Activated CD4-positive, alpha-beta memory T cell treated with anti-CD3 and anti-CD28 coated beads, Interleukin-2, amount 10 ng/mL, durations not matched to agents 7 days and 5 days (primary cell): Measurements from ENCODE around the gene CAMK2N1. TPM values are rescaled to one million over a fixed set of nuclear protein-coding genes. Genes with fewer than 3 reads are reported as not detected.
A peak's percentile ranks its signal among the peaks of the same experiment; 100 is the strongest.

ENCODE experiments used
- CTCF ChIA-PET: fragments of 350-600 bp; sonication (Branson Sonifier 250); formaldehyde crosslinking; loops from one replicate; lab custom pipeline; 2021; ENCODE audit warnings: antibody characterized with exemption, inconsistent platforms; lab: Charles Lee
- POLR2A ChIA-PET: fragments of 350-600 bp; sonication (Branson Sonifier 250); formaldehyde crosslinking; loops from one replicate; lab custom pipeline; 2021; ENCODE audit warnings: antibody characterized with exemption; lab: Charles Lee
- DNase-seq: peaks from one replicate; pipeline ENCODE4 v3.0.0-alpha.2; 2020
- H3K27ac Mint-ChIP-seq: one replicate; pipeline ENCODE4 v1.8.0; 2021; ENCODE audit warnings: mild to moderate bottlenecking, mixed read lengths
- H3K27me3 Mint-ChIP-seq: one replicate; pipeline ENCODE4 v1.8.0; 2021; ENCODE audit warnings: mixed read lengths
- H3K36me3 Mint-ChIP-seq: one replicate; pipeline ENCODE4 v1.8.0; 2021; ENCODE audit warnings: low read depth, mixed read lengths
- H3K4me1 Mint-ChIP-seq: one replicate; pipeline ENCODE4 v1.8.0; 2021; ENCODE audit warnings: mixed read lengths
- H3K4me3 Mint-ChIP-seq: one replicate; pipeline ENCODE4 v1.8.0; 2021; ENCODE audit warnings: mild to moderate bottlenecking, mixed read lengths
- H3K9me3 Mint-ChIP-seq: one replicate; pipeline ENCODE4 v1.8.0; 2021; ENCODE audit warnings: mixed read lengths
- total RNA-seq, 2 experiments: library from RNA; stranded (reverse); gene quantifications; one replicate each; pipeline ENCODE4 v1.2.3, GENCODE V29; 2021

Gene CAMK2N1
- total RNA-seq, 2 experiments from 2014 or later: 0.63 to 0.88 TPM

DNA sequence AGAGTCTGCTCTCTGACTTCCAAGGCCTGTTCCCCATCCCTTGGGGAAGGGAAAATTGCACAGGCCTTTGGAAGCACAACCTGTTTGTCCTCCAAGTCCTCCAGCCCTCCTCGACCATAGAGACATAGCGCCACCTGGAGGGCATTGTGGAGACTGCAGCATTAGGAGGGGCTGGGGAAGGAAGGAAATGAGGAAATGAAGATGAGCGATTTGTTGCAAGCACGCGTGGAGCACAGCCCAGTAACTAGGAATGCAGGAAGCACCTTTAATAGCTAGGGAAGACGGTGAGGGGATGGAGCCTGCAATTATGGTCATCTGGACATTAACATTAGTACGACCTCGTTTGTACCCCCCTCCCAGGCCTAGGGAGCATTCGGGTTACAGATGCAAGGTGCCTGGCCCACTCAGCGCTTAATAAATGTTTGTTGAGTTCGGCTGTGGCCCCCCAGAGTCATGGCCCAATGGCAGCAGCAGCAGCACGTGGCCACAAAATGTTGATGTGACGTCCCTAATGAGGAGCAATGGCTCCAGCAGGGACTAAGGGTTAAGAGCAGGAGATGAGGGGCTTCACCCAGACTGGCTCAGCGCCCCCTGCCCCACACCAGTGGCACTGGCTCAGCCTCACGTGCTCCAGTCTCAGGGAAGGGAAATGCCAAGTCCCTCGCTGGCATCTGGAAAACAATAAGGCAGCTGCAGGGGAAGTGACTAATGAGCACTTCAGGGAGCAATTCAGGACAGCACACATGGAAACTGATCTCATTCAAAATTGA lies 8.0 kb upstream of the CAMK2N1 start:
- peak; percentile 83 for DNase-seq
- Mint-ChIP-seq H3K4me1 (peaks cover 12% of the 10 kb centered on the region), H3K27ac (no peak overlapping the region), H3K4me3 (no peak overlapping the region), H3K27me3 (peaks cover 9% of the 10 kb centered on the region), H3K9me3 (no peaks in the 10 kb centered on the region), H3K36me3 (peaks cover 10% of the 10 kb centered on the region)
- POLR2A ChIA-PET: interaction anchor here (1.4 to 1.6 kb wide), 2 partner anchors 11 to 14 kb away, joined by 3 to 7 read pairs; partner anchors contain the start of gene MUL1
- CTCF ChIA-PET: interaction anchor here (0.6 to 3.2 kb wide), 16 partner anchors 9 to 281 kb away, joined by 3 to 33 read pairs (median 4); partner anchors contain the start of gene MUL1

DNA sequence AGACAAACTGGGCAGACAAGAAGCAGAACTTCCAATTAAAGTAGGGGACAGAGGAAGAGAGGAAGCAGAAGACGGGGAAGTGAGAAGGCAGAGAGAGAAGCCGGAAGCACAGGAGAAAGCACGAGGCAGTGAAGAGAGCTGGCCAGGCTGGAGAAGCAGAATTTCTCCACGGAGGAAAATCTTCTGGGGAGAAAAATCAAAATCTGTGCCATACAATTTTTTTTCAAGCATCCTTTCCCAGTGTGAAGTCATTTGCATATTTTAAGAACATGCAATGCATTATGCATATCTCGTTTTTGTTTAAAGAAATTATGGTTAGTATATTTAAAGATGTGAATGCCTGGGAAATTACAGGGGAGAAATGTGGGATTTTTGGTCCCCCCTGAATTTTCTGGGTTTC lies 7.3 kb upstream of the CAMK2N1 start:
- CTCF ChIA-PET: interaction anchor here (0.6 to 3.2 kb wide), 11 partner anchors 9 to 280 kb away, joined by 3 to 33 read pairs (median 4); partner anchors contain the start of gene MUL1
- Mint-ChIP-seq H3K4me3 (no peak overlapping the region), H3K27me3 (peaks cover 17% of the 10 kb centered on the region), H3K4me1 (peaks cover 12% of the 10 kb centered on the region), H3K9me3 (no peaks in the 10 kb centered on the region), H3K36me3 (peaks cover 3% of the 10 kb centered on the region), H3K27ac (no peak overlapping the region)
- no peak for DNase-seq
- POLR2A ChIA-PET: interaction anchor here (1.6 kb wide), 1 partner anchor 15 kb away, joined by 7 read pairs; the partner anchor contains the start of gene MUL1

DNA sequence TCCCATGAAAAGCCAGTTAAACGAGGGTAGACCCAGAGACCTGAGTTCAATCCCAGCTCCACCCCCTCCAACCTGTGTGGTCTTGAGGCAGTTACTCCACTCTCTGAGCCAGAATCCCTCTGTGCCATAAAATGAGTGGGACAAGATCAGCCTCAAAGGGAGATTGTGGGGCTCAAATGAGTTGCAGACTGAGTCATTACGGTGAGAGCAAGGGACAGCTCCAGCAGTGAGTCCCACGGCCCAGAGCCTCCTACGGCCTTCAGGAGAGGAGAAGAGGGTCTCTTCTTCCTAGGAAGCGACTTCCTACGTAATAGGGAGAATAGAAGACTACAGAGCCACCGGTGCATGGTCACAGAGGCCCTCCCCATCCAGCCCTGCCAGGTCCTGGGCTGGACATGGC lies 6.7 kb upstream of the CAMK2N1 start:
- no peak overlapping the region for H3K27ac Mint-ChIP-seq
- CTCF ChIA-PET: interaction anchor here (0.9 to 2.2 kb wide), 2 partner anchors 277 to 280 kb away, joined by 5 to 13 read pairs; no protein-coding TSS in a partner anchor
- DNase-seq: no peak
- H3K4me3 Mint-ChIP-seq: no peak overlapping the region
- POLR2A ChIA-PET: no interaction called here
- peaks cover 12% of the 10 kb centered on the region for H3K4me1 Mint-ChIP-seq
- H3K27me3 Mint-ChIP-seq: peaks cover 22% of the 10 kb centered on the region
- H3K36me3 Mint-ChIP-seq: peaks cover 3% of the 10 kb centered on the region
- H3K9me3 Mint-ChIP-seq: no peaks in the 10 kb centered on the region

DNA sequence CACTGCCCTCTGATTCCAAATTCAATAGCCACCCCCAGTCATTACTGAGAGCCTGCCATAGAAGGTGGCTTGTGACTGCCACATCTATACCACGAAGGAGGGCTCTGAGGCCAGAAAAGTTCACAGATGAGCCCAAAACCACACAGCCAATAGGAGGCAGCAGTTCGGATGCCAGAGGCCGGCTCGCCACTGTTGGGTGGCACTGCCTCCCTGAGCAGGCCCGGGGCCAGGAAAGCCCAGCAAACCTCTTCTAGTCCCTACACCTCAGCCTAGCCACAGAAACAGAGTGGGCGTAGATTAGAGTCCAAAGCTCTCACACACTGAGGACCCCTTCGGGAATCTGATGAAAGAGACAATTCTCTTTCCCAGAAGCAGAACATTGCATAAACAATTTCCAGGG lies 5.9 kb upstream of the CAMK2N1 start:
- DNase-seq: no peak
- no peak overlapping the region for H3K4me3 Mint-ChIP-seq
- peaks cover 3% of the 10 kb centered on the region for H3K36me3 Mint-ChIP-seq
- POLR2A ChIA-PET: no interaction called here
- peaks cover 13% of the 10 kb centered on the region for H3K4me1 Mint-ChIP-seq
- H3K27ac Mint-ChIP-seq: no peak overlapping the region
- CTCF ChIA-PET: interaction anchor here (0.6 to 1.7 kb wide), 2 partner anchors 30 to 113 kb away, joined by 4 read pairs; no protein-coding TSS in a partner anchor
- H3K9me3 Mint-ChIP-seq: no peaks in the 10 kb centered on the region
- peaks cover 31% of the 10 kb centered on the region for H3K27me3 Mint-ChIP-seq

DNA sequence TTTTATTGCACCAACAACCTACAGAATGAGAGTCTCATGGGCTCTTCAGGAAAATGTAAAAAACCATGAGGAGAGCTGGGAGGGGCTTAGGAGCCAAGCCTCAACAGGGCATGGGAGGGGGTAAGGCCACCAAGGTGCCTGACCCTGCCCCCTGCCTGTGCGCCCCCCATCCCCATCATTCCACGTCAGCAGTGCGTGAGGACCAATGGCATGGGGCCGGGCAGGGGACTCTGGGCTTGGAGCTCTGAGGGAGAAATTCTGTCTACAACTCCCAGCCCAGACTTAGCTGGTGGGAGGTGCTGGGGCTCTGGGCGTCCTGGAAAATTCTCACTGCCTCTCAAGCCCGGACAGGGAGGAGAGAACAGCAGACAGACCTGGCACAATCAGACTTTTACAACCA lies 5.2 kb upstream of the CAMK2N1 start:
- H3K4me1 Mint-ChIP-seq: peaks cover 6% of the 10 kb centered on the region
- CTCF ChIA-PET: interaction anchor here (1.1 to 1.7 kb wide), 2 partner anchors 112 to 285 kb away, joined by 3 to 4 read pairs; no protein-coding TSS in a partner anchor
- peaks cover 32% of the 10 kb centered on the region for H3K27me3 Mint-ChIP-seq
- H3K9me3 Mint-ChIP-seq: no peaks in the 10 kb centered on the region
- H3K36me3 Mint-ChIP-seq: no peaks in the 10 kb centered on the region
- no peak for DNase-seq
- POLR2A ChIA-PET: no interaction called here
- no peak overlapping the region for H3K27ac Mint-ChIP-seq
- H3K4me3 Mint-ChIP-seq: no peak overlapping the region

DNA sequence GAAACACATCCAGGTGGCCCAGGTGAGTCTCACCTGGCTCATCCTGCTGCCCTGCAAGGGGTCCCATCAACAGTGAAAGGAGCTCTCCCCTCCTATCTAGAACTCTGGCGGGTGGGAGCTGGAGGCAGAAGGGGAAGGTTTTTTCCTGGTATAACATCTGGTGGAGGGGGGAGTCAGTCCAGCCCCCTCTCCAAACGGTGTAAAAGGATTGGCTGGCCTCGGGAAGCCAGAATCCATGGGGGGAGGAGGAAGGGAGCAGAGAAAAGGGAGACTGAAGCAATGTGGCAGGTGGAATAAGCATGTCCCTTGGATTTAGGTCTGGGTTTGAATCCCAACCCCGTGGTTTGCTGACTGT lies 1.2 kb upstream of the CAMK2N1 start:
- Mint-ChIP-seq H3K27me3 (peaks cover 60% of the 10 kb centered on the region), H3K27ac (no peak overlapping the region), H3K4me1 (peaks cover 11% of the 10 kb centered on the region), H3K9me3 (no peaks in the 10 kb centered on the region), H3K36me3 (no peaks in the 10 kb centered on the region), H3K4me3 (peak overlapping the region; percentile 32)
- DNase-seq: no peak
- ChIA-PET POLR2A (no interaction called here), CTCF (no interaction called here)

DNA sequence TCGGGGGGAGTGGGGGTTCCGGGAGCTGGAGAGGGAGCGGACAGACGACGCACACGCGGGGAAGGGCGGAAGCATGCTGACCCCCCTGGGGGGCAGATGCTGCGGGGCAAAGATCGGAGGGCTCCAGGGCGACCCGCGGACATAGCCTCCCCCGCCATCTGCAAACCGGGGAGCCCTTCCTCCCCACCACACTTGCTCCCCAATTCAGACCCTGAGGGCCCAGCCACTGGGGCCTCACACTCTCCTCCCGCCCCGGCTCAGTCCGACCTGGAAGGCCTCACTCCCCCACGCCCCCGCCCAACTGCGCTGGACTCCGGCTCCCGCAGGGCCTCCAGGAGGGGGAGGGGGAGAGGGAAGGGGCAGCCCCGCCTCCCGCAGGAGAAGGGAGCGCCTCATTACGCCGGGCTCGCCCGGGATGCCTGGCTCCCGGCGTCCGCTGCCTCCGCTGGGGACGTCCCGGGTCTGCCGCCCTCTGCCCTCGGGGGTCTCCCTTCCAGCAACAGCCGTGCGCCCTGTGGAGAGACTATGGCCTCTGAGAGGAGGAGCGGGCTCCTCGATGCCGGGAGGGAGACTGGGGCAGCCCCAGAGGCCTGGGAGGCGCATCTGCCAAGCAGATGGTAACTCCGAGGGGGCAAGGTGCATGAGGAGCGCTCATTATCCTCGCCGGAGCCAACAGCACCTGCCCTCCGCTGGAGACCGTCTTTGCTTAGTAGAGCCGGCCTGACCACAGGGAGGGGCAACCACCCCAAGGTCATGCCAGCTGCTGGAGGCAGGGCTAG lies 636 bp upstream of the CAMK2N1 start:
- Mint-ChIP-seq H3K27me3 (peaks cover 65% of the 10 kb centered on the region), H3K36me3 (no peaks in the 10 kb centered on the region), H3K4me3 (peak overlapping the region; percentile 32), H3K27ac (no peak overlapping the region), H3K4me1 (peaks cover 11% of the 10 kb centered on the region), H3K9me3 (no peaks in the 10 kb centered on the region)
- CTCF ChIA-PET: no interaction called here
- POLR2A ChIA-PET: interaction anchor here (1.0 kb wide), 1 partner anchor 21 kb away, joined by 4 read pairs; the partner anchor contains the start of gene MUL1
- DNase-seq: no peak

DNA sequence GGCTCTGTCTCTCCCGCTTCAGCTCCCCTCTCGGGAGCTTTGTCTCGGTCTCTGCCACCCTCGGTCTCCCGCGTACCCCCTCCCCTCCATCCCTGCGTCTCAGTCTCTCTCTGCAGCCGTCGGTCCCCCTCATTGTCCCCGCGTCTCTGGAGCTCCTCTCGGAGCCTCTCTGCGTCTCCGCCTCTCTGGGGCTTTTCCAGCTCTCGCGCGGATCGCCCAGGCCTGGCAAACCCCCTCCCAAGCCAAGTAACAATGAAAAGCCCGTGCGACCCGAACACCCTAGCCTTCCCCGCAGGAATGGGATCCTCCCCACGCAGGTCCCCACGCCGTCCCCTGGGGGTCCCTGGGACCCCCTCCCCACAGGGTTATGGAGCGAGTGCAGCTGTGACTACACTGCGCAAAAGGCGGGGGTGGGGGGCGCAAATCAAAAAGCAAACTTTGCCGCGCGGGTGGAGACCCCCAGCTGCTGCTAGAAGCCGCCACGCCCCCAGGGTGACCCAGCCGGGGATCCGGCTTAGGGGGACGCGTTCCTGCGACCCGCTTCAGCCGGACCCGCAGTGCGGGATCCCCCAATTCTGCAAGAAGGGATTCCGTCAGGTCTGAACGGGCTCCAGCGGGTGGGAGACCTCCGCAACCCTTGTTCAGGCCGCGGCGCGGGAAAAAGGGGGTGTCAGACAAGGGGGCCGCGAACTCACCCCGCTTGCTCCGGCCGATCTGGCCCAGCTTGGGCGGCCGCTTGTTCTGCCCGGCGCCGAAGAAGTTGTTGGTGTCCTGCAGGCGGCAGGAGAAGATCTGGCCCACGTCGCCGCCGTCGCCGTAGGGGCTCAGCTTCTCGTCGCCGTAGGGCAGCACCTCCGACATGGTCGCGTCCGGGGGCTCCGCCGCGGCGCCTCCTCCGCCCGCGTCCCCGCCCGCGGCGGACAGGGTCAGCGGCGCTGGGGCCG lies 1.2 kb downstream of the CAMK2N1 start:
- Mint-ChIP-seq H3K27me3 (peaks cover 74% of the 10 kb centered on the region), H3K4me1 (peaks cover 11% of the 10 kb centered on the region), H3K36me3 (no peaks in the 10 kb centered on the region), H3K9me3 (no peaks in the 10 kb centered on the region), H3K4me3 (peak overlapping the region; percentile 35), H3K27ac (no peak overlapping the region)
- DNase-seq: no peak
- POLR2A ChIA-PET: no interaction called here
- CTCF ChIA-PET: no interaction called here

DNA sequence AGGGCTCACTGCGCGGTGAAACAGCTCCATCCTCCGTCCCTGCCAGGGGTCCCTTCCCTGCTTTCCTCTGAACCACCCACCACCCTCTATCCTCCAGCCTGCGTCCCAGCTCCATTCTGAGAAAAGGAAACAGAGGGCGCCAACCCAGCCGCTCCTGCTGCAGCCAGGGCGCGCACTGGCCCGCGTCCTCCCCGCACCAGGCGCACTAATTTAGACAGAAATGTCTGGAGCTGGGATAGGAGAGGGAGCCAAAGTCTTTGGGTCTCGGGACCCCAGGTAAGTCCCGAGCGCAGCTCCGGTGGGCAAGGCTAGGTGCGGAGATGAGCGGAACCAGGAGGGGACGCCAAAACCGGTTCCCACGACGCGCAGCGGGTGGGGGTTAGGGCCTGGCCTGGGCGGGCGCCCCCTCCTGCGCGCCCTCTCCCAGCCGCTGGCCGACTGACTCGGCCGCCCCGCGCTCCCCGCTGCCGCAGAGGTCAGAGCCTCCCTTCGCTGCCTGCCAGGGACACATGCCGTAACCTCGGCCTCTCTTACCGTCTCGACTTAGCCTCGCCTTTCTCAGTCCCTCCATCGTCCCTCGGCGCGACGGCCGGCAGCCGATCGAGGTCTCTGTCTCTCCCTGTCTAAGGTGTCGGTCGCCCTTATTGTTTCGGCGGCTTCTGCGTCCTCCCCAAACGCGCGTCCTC lies 2.0 kb downstream of the CAMK2N1 start:
- POLR2A ChIA-PET: no interaction called here
- Mint-ChIP-seq H3K9me3 (no peaks in the 10 kb centered on the region), H3K4me3 (peak overlapping the region; percentile 35), H3K27me3 (peaks cover 74% of the 10 kb centered on the region), H3K27ac (no peak overlapping the region), H3K36me3 (no peaks in the 10 kb centered on the region), H3K4me1 (peaks cover 11% of the 10 kb centered on the region)
- no peak for DNase-seq
- CTCF ChIA-PET: interaction anchor here (1.3 kb wide), 1 partner anchor 11 kb away, joined by 5 read pairs; no protein-coding TSS in a partner anchor

DNA sequence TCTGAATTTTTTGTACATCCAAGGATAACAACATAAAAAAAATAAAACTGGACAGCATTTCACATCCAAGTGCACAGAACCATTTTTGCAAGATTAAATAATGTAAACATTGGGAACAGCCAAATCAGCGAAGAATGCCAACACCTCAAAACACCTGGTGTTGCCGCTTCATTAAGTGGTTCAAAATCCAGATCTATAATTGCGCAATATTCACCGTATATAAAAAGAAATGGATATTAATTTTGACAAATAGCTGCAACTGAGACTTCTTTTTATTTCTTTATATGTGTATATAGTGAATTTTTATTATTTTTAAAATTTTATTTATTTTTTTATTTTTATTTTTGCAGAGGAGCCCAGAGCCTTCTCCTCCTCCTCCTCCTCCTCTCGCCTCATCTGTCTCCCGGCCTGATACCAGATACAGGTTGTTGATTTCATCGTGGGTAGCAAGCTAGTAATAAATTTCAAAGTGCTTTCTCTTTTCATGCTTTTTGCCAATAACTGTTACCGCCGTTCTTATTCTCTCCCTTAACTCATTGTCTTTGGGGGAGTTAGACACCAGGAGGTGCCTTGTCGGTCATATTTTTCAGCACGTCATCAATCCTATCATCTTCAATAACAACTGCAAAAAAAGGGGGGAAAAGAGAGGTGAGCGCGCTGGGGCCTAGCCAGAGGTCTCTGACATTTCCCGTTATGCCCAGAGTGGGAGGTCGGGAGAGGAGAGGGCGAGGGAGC lies 2.7 kb downstream of the CAMK2N1 start:
- Mint-ChIP-seq H3K9me3 (no peaks in the 10 kb centered on the region), H3K4me3 (no peak overlapping the region), H3K4me1 (peaks cover 11% of the 10 kb centered on the region), H3K36me3 (no peaks in the 10 kb centered on the region), H3K27me3 (peaks cover 72% of the 10 kb centered on the region), H3K27ac (no peak overlapping the region)
- ChIA-PET POLR2A (no interaction called here), CTCF (interaction anchor here (0.9 to 1.3 kb wide), 2 partner anchors 11 to 39 kb away, joined by 3 to 5 read pairs; no protein-coding TSS in a partner anchor)
- no peak for DNase-seq
